ENCODE results near the gene THEM5.

- no peak for TF ChIP-seq POLR2AphosphoS5 (IDR thresholded peaks at IDR 0.05; ENCODE audit: borderline replicate concordance, low read depth, low read length)
- TF ChIP-seq EZH2 (IDR thresholded peaks at IDR 0.05) = no peak
- no peak for TF ChIP-seq FOXP2 (optimal IDR thresholded peaks at IDR 0.05; ENCODE audit: control extremely low read depth, extremely low read length, insufficient read depth)
These were observed 52.7 kb downstream of the THEM5 start for GRCh38 chr1:151800830-151801229.
